ENCODE measurements around the gene SUGCT. TPM values are rescaled to one million over a fixed set of nuclear protein-coding genes. Genes with fewer than 3 reads are reported as not detected.

SUGCT gene
- total and polyA plus RNA-seq, 8 donors = 0.73 to 1.9 (median 1.2) TPM

GRCh38 chr7:40714363-40715052 is 579.7 kb downstream of the SUGCT start:
- no peak for ATAC-seq
- Histone ChIP-seq H3K27ac (no peak overlapping the region), H3K4me1 (peaks cover 0 to 7% (median 0%) of the 10 kb centered on the region in 3 donors), H3K36me3 (no peaks in the 10 kb centered on the region), H3K9me3 (no peaks in the 10 kb centered on the region), H3K27me3 (no peaks in the 10 kb centered on the region), H3K4me3 (no peak overlapping the region)
- 80 to 93% methylated on average over 2 of the region's 2 CpGs for WGBS, 2 donors
- intact Hi-C loops (cut with DNase I) = no loop called here
- no peak for DNase-seq
- no peak for FAIRE-seq
- TF ChIP-seq, protein P1, sequence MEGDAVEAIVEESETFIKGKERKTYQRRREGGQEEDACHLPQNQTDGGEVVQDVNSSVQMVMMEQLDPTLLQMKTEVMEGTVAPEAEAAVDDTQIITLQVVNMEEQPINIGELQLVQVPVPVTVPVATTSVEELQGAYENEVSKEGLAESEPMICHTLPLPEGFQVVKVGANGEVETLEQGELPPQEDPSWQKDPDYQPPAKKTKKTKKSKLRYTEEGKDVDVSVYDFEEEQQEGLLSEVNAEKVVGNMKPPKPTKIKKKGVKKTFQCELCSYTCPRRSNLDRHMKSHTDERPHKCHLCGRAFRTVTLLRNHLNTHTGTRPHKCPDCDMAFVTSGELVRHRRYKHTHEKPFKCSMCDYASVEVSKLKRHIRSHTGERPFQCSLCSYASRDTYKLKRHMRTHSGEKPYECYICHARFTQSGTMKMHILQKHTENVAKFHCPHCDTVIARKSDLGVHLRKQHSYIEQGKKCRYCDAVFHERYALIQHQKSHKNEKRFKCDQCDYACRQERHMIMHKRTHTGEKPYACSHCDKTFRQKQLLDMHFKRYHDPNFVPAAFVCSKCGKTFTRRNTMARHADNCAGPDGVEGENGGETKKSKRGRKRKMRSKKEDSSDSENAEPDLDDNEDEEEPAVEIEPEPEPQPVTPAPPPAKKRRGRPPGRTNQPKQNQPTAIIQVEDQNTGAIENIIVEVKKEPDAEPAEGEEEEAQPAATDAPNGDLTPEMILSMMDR (IDR thresholded peaks at IDR 0.05) = no peak

- no peaks in the 10 kb centered on the region for H3K36me3 ChIP-seq
- peaks cover 0 to 7% (median 0%) of the 10 kb centered on the region in 3 donors for H3K4me1 ChIP-seq
- intact Hi-C loops (cut with DNase I) = no loop called here
- no peaks in the 10 kb centered on the region for H3K27me3 ChIP-seq
- ATAC-seq (no peak), DNase-seq (no peak), FAIRE-seq (no peak)
- no peaks in the 10 kb centered on the region for H3K9me3 ChIP-seq
- H3K27ac ChIP-seq = no peak overlapping the region
- 76 to 93% methylated on average over 3 of the region's 3 CpGs for WGBS, 2 donors
- TF ChIP-seq, protein P1 (IDR thresholded peaks at IDR 0.05) = no peak
- H3K4me3 ChIP-seq = no peak overlapping the region
These were observed 580.2 kb downstream of the SUGCT start for GRCh38 chr7:40715053-40715430.

DNA sequence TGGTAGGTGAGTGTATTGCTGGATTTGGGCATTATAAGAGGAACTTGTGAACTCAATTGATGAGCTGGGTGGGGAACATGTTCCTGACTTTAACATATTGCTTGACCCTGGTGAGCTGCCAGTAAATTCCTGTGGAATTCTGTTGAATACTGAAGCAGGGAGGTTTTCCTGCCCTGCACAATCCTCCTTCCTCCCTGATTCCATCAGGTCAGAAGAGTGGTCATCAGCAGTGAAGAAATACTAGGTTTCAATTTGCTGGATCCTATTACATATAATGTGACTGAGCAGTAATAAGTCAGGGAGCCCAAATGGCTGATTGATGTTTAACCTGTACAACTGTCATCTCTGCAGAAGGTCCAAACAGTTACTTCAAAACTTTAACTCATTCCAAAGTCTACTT is 581.2 kb downstream of the SUGCT start:
- H3K4me3 ChIP-seq = no peak overlapping the region
- H3K36me3 ChIP-seq = no peaks in the 10 kb centered on the region
- H3K4me1 ChIP-seq = peaks cover 0 to 7% (median 0%) of the 10 kb centered on the region in 3 donors
- no peaks in the 10 kb centered on the region for H3K27me3 ChIP-seq
- no peak overlapping the region for H3K27ac ChIP-seq
- DNase-seq (no peak), FAIRE-seq (no peak), ATAC-seq (peak in 1 of 4 donors; percentile 19)
- TF ChIP-seq, protein P1 (IDR thresholded peaks at IDR 0.05) = no peak
- no peaks in the 10 kb centered on the region for H3K9me3 ChIP-seq
- intact Hi-C loops (cut with DNase I) = no loop called here

DNA sequence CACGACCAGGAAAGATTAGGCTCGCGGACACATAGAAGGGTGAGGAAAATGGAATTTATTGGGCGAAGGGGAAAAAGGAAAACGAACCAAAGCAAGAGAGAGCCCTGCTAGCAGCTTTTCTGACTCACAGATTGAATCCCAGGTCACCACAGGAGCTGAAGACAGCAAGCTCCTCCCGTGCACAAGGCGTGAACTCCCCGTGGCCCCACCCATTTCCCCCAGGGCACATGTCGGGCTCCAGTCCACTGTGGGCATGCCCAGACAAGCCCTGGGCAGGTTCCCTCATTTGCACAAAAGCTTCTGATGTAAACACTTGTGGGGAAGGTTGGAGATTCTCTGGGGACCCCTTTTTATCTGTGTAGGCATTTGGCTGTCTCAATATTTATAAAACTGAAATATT is 582.4 kb downstream of the SUGCT start:
- ATAC-seq (peak; percentile 89 to 100 (median 99)), DNase-seq (peak; percentile 68 to 89 (median 76)), FAIRE-seq (no peak)
- TF ChIP-seq, protein P1 (IDR thresholded peaks at IDR 0.05) = no peak
- no peaks in the 10 kb centered on the region for H3K9me3 ChIP-seq
- H3K27ac ChIP-seq = no peak overlapping the region
- H3K27me3 ChIP-seq = no peaks in the 10 kb centered on the region
- WGBS, 2 donors = 33 to 53% methylated on average over 9 of the region's 9 CpGs
- H3K36me3 ChIP-seq = no peaks in the 10 kb centered on the region
- peak overlapping the region in 1 of 4 donors; percentile 0 for H3K4me3 ChIP-seq
- intact Hi-C loops (cut with DNase I) = no loop called here
- peaks cover 0 to 7% (median 0%) of the 10 kb centered on the region in 3 donors for H3K4me1 ChIP-seq

GRCh38 chr7:40720416-40720815 is 585.6 kb downstream of the SUGCT start:
- Histone ChIP-seq H3K4me1 (peaks cover 0 to 7% (median 0%) of the 10 kb centered on the region in 3 donors), H3K4me3 (no peak overlapping the region), H3K27ac (no peak overlapping the region), H3K9me3 (no peaks in the 10 kb centered on the region), H3K36me3 (no peaks in the 10 kb centered on the region), H3K27me3 (no peaks in the 10 kb centered on the region)
- TF ChIP-seq, protein P1 (IDR thresholded peaks at IDR 0.05) = no peak
- no peak for ATAC-seq
- 92 to 97% methylated on average over 1 of the region's 1 CpG for WGBS, 2 donors
- DNase-seq = no peak
- intact Hi-C loops (cut with DNase I) = no loop called here
- no peak for FAIRE-seq
